ENCODE results near the gene GABRG3. TPM values are rescaled to one million over a fixed set of nuclear protein-coding genes. Genes with fewer than 3 reads are reported as not detected.

GABRG3 gene
- total RNA-seq, 1 experiment from 2014 or later: 0.15 TPM

GRCh38 chr15:27483124-27483523, 512.1 kb downstream of the GABRG3 start:
- no peak overlapping the region for H2BK20ac ChIP-seq (ENCODE audit: low read depth, low read length, poor library complexity, severe bottlenecking)
- H2AK5ac ChIP-seq (ENCODE audit: insufficient read length, low read length): no peak overlapping the region
- H4K5ac ChIP-seq (ENCODE audit: insufficient read length, low read depth, low read length): no peak overlapping the region
- H4K91ac ChIP-seq (ENCODE audit: insufficient read length, low read depth, low read length): no peak overlapping the region
- H3K9me3 ChIP-seq (ENCODE audit: control insufficient read depth, low read depth, low read length): no peaks in the 10 kb centered on the region
- no peaks in the 10 kb centered on the region for H3K23me2 ChIP-seq (ENCODE audit: insufficient read length, low read depth, low read length, poor library complexity, severe bottlenecking)
- no peak overlapping the region for H3K4ac ChIP-seq (ENCODE audit: low read depth, low read length)
- H3T11ph ChIP-seq (ENCODE audit: low read length): no peak overlapping the region
- Mint-ChIP-seq H3K4me1 (peaks cover 31 to 33% of the 10 kb centered on the region in 2 experiments), H3K9me3 (peaks cover 9% of the 10 kb centered on the region in 2 experiments; a peak in 4 of 5 replicates), H3K27me3 (ENCODE audit: low read depth) (peaks cover 3% of the 10 kb centered on the region), H3K4me3 (no peak overlapping the region; a peak in 1 of 5 replicates), H3K27ac (no peak overlapping the region), H3K36me3 (ENCODE audit: insufficient read depth in 1 of 3, low read depth in 3 of 3) (peaks cover 0 to 11% (median 7%) of the 10 kb centered on the region in 3 experiments; a peak in 4 of 7 replicates)
- no peak overlapping the region for H3K9ac ChIP-seq (ENCODE audit: extremely low read depth, insufficient read length, low read length)
- WGBS (ENCODE audit: extremely low coverage, insufficient read length, low lambda C conversion rate): no CpG with 5 or more reads among the region's 6 CpGs
- H2AFZ ChIP-seq (ENCODE audit: low read length): no peak overlapping the region
- H3K27ac ChIP-seq (ENCODE audit: insufficient read length, low read depth, low read length): no peak overlapping the region
- DNase-seq: no peak
- H4K20me1 ChIP-seq (ENCODE audit: control insufficient read depth, insufficient read depth, insufficient read length): no peaks in the 10 kb centered on the region
- no peak overlapping the region for H4K8ac ChIP-seq (replicated peaks; ENCODE audit: insufficient read length, low read depth, low read length)
- no peak for TF ChIP-seq CTCF (conservative IDR thresholded peaks at IDR 0.05)
- peaks cover 14% of the 10 kb centered on the region; the same call in 1 of the 2 replicates for H3K4me1 ChIP-seq (ENCODE audit: insufficient read depth, low read length)
- H2BK12ac ChIP-seq (ENCODE audit: insufficient read length, low read depth, low read length): no peak overlapping the region
- H3K79me2 ChIP-seq (ENCODE audit: insufficient read depth, low read length): no peaks in the 10 kb centered on the region
- no peak overlapping the region for H3K18ac ChIP-seq (ENCODE audit: insufficient read length, low read depth, low read length)
- no peaks in the 10 kb centered on the region for H3K79me1 ChIP-seq (ENCODE audit: insufficient read depth, low read depth, low read length, poor library complexity, severe bottlenecking)
- H3K23ac ChIP-seq (ENCODE audit: insufficient read length, low read depth, low read length): no peak overlapping the region
- no peak overlapping the region for H3K4me2 ChIP-seq (ENCODE audit: insufficient read depth, insufficient read length, low read length)
- H2BK5ac ChIP-seq (ENCODE audit: insufficient read length, low read length): no peak overlapping the region
- no peak overlapping the region for H3K14ac ChIP-seq (ENCODE audit: insufficient read depth, low read length)
- H2BK15ac ChIP-seq (ENCODE audit: low read depth, low read length): no peak overlapping the region
- no peak overlapping the region for H2BK120ac ChIP-seq (ENCODE audit: low read depth, low read length, poor library complexity, severe bottlenecking)
- no peaks in the 10 kb centered on the region for H3K27me3 ChIP-seq (ENCODE audit: insufficient read depth, low read length)
- H3K56ac ChIP-seq (ENCODE audit: insufficient read length, low read depth, low read length): no peak overlapping the region
